CD4-positive, alpha-beta T cell treated with Interleukin-6 for 4 hours (primary cell): ENCODE data around the gene RASL12.
"Not testable (repeated sequence)": the region's sequence is repeated elsewhere in the genome, so short reads cannot be mapped to it uniquely, and the experiment has no call there.

Source experiments
- DNase-seq: peaks from one replicate; pipeline ENCODE4 v3.0.0-alpha.2; 2020; ENCODE audit warnings: mixed read lengths

The RASL12 gene

DNA sequence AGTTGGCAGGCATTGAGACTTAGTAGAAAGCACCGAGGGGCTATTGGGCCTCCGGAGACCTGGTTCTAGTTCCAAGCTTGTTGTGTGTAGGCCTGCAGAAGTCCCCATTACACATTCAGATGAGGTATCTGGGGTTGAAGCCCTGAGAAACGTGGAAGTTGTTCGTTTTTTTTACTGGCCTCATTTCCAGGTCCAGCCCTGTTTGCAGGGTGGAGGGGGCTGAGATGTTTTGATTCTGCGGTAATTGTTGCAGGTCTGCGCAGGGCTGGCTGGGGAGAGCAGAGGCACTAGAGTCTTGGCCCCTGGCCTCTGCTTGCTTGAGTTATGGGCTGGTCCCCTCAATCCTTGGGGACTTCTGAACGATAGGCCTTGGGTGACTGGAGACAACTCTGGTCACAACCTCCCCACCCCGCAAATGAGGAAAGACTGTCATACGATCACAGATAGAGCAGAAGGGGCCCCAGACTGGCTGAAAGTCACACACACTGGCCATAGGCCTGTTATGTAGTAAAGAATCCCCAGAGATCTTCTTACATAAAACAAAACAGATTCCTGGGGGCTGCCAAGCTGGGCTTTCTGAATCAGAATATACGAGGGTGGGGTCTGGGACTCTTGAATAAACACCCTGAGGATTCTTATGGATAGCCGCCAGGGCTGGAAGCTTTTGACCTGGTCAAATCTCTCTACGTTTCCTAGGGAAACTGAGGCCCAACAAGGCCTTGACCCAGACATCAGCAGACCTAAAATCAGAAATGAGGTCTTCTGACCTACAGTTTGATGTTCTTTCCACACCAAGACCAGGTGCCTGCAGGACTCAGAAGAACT is 24.4 kb upstream of the RASL12 start:
- DNase-seq: no peak

DNA sequence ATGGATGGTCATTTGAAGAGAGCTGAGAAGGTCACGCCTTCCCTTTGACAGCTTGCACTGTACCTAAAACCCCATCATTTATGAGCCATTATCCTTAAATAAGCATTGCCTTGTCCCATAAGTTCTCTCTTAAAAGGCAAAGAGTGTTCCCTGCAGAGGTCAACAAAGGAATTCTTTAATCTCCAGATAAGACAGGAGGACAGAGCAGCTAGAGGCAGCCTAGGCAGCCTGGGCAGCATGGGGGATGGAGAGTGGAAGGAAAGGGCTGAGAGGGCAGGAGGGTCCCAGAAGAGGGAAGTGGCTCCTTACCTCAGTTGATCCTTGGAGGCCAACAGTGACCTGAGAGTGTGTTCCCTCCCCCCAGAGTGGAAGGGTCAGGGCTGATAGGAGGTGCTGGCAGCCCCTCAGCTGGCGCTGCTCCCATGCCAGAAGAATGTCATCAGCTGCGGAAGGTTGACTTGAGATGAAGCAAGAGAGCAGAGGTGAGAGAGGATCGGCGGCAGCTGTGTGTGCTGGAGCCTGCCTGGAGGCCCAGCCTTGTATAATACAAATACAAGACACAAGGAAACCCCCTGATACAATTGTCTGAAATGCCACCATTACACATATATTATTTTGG is 21.5 kb upstream of the RASL12 start:
- no peak for DNase-seq

DNA sequence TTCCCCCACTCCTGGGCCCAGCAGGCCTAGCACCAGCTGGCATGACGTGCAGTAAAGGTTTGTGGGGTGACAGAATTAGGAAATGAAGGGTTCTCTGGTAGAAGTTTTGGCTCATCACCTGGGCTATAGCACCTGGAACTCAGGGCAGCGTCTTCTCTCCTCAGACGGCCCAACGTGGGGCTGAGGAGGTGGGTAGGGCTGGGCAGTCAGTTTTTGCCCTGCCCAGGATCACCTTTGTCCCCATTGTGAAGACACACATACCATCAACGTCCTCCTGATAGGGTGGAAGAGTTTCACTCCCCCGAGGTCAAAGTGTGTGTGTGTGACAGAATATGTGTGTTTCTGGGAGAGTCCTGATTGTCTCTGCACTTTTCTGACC is 20.8 kb upstream of the RASL12 start:
- no peak for DNase-seq

GRCh38 chr15:65087873-65088642 is 20.3 kb upstream of the RASL12 start:
- no peak for DNase-seq

DNA sequence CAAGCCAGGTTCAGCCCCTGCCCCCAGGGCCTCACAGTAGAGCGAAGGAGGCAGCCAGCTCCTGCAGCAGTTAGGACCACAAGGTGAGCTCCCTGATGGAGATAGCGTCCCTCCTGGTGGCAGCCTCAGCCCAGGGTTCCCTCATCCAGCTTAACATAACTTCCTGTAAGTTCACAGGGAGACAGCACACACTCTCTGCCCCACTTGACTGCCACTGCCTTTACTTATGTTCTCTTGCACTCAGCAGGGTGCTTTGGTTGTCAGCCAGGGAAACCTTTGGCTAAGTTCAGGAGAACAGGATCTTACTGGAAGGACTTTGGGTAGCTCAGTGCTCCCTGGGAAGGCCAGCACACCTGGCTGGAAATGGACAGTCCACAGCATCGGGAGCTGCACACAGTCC is 19.6 kb upstream of the RASL12 start:
- DNase-seq: no peak

DNA sequence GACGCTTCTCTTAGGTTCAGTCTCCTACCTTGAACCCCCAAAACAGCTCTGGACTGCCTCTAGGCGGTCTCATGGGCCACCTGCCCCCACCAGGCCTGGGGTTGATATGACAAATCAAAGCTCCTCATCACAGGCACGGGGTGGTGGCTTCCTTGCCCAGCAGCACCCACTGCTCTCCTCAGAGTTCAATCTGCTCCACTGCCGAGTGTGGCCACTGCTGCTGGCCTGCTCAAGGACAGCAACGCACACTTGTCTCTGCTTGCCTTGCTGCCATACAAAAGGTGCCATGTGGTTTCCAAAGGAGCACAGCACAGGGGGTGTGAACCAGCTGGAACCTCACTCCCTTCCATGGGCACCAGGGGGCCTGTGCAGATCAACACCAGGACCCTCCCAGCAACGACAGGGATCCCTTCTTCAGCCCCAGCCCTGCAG is 18.9 kb upstream of the RASL12 start:
- DNase-seq: peak; percentile 8

GRCh38 chr15:65085990-65086679 is 18.3 kb upstream of the RASL12 start:
- DNase-seq: peak; percentile 11

DNA sequence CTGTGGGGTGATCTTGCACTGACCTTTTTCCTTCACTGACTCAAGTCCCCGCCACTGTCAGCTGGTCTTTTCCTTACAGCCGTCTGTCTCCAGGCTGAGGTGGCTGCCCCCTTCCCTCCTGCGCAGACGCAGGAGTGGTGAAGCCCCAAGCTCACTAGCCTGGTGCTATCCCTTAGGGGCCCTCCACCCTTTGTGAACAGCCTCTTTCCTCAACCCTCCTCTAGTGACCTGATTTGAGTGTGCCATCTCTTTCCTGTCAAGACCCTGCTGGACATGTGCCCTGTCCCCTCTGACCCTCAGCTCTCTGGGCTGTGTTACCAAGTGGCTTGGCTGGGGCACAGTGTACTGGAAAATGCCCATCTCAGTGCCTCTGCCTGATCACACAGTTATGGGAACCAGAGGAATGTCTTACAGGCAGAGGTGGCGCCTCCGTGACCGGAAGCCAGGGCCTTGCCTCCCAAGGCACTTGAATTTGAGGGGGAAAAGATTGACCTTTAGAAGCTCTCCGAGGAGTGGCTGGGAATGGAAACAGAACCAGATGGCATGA is 17.5 kb upstream of the RASL12 start:
- DNase-seq: no peak

GRCh38 chr15:65084500-65085206 is 16.9 kb upstream of the RASL12 start:
- no peak for DNase-seq

- no peak for DNase-seq
Observed at GRCh38 chr15:65083262-65083701, 15.5 kb upstream of the RASL12 start.

- peak; percentile 35 for DNase-seq
Observed at GRCh38 chr15:65082303-65082953, 14.6 kb upstream of the RASL12 start.

GRCh38 chr15:65081758-65082157 is 14.0 kb upstream of the RASL12 start:
- no peak for DNase-seq

GRCh38 chr15:65081270-65081669 is 13.5 kb upstream of the RASL12 start:
- no peak for DNase-seq

DNA sequence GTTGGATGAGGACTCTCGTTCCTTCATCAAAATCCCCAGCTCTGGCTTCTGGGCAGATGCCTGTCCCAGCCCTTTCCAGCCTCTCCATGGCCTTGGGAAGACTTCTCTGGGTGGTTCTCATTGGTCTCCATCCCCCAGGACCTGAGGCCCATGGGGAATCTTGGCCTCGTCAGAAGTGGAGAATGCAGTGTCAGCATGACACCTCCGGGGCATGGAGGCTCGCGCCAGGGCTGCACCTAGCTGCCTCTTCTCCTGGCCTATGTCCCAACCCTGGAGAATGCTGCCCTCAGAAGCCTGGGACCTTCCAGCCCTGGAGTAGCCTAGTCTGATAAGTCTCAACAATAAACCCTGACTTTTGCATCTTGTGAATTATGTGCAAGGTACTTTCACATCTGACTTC is 11.8 kb upstream of the RASL12 start:
- DNase-seq: no peak

GRCh38 chr15:65077981-65078352 is 10.2 kb upstream of the RASL12 start:
- DNase-seq: peak; percentile 51

GRCh38 chr15:65077291-65077980 is 9.6 kb upstream of the RASL12 start:
- DNase-seq: no peak

DNA sequence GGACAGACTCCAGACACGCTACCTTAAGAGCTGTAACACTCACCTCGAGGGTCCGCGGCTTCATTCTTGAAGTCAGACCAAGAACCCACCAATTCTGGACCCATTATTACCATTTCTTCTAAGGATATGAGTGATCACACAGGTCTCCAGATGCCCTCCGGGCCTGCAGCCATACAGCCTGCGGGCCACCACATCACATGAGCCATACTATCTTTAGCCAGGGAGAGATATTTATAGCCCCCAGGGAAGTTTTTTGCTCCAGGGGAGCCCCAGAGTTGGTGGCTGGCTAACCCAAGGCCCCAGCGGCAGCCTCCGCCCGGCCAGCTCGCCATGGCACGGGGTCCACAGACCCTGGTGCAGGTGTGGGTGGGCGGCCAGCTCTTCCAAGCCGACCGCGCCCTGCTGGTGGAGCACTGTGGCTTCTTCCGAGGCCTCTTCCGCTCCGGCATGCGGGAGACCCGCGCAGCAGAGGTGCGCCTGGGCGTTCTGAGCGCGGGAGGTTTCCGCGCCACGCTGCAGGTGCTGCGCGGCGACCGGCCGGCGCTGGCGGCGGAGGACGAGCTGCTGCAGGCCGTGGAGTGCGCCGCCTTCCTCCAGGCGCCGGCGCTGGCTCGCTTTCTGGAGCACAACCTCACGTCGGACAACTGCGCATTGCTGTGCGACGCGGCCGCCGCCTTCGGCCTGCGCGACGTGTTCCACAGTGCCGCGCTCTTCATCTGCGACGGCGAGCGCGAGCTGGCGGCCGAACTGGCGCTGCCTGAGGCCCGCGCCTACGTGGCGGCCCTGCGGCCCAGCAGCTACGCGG is 8.9 kb upstream of the RASL12 start, which contains the start of gene KBTBD13:
Gene KBTBD13 (plus strand): TSS at position 261 of the 805 bp plus-strand sequence. CDS start 70 bp downstream, at position 331.
- DNase-seq: no peak

DNA sequence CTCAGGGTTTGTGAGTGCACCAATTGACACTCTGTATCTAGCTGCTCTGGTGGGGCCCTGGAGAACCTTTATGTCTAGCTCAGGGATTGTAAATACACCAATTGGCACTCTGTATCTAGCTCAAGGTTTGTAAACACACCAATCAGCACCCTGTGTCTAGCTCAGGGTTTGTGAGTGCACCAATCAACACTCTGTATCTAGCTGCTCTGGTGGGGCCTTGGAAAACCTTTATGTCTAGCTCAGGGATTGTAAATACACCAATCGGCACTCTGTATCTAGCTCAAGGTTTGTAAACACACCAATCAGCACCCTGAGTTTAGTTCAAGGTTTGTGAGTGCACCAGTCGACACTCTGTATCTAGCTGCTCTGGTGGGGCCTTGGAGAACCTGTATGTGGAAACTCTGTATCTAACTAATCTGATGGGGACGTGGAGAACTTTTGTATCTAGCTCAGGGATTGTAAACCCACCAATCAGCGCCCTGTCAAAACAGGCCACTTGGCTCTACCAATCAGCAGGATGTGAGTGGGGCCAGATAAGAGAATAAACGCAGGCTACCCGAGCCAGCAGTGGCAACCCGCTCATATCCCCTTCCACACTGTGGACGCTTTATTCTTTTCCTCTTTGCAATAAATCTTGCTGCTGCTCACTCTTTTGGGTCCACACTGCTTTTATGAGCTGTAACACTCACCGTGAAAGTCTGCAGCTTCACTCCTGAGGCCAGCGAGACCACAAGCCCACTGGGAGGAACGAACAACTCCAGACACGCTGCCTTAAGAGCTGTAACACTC is 8.0 kb upstream of the RASL12 start:
- not testable (repeated sequence) for DNase-seq

GRCh38 chr15:65074946-65075345 is 7.2 kb upstream of the RASL12 start:
- DNase-seq: not testable (repeated sequence)
